H1 (cell line): Measurements from ENCODE around the gene NDUFA12. TPM values are rescaled to one million over a fixed set of nuclear protein-coding genes. Genes with fewer than 3 reads are reported as not detected.

Source experiments
- CHD7 ChIP-seq: fragments of 300-600 bp; sonication (generic); IDR thresholded peaks from 2 replicates; pipeline ENCODE4 v1.7.1; 2012; ENCODE audit warnings: low read length, moderate library complexity, mild to moderate bottlenecking, inconsistent platforms; ENCODE audit not compliant: insufficient replicate concordance
- polyA plus RNA-seq, 7 experiments: library from polyadenylated mRNA; depleted of rRNA in 3 of 7; stranded (reverse) in 5 of 7; unstranded in 2 of 7; fragments of >200 nt in 5 of 7; fragments of 200-250 nt in 2 of 7; gene quantifications; 1 replicate in 5 of 7; 2 replicates in 1 of 7; 4 replicates in 1 of 7; pipeline versions ENCODE4 v1.2.1 to v1.2.3, GENCODE V29; 2011 to 2013; ENCODE audit warnings: missing spikeins in 2 of 7, mixed read lengths in 2 of 7
- total RNA-seq: library from RNA; stranded (reverse); fragmentation: NEBNext Ultra II Directional; extraction: Animal tissue kit (Norgen Biotek cat#: 25700); gene quantifications from 2 replicates; pipeline ENCODE4 v1.2.1, GENCODE V29; 2021

The NDUFA12 gene
- total and polyA plus RNA-seq, 2 of the 8 experiments (the other 6 are each of a cell fraction or from before 2014, with no cell fraction given), result 98.1 to 157 TPM

- no peak for TF ChIP-seq CHD7
Measured at GRCh38 chr12:94938583-94938982, 64.9 kb downstream of the NDUFA12 start (continued).
